GM12874 (cell line): ENCODE results near the gene DPH2.

Experiments used
- CTCF ChIP-seq: IDR thresholded peaks from 2 replicates; pipeline ENCODE4 v1.5.1; 2011; ENCODE audit warnings: low read depth, mild to moderate bottlenecking, control low read depth, low read length, moderate library complexity; ENCODE audit not compliant: insufficient read depth

The DPH2 gene

GRCh38 chr1:43977376-43978263 lies 7.8 kb downstream of the DPH2 start:
- no peak for TF ChIP-seq CTCF

GRCh38 chr1:43978264-43978550 lies 8.4 kb downstream of the DPH2 start:
- TF ChIP-seq CTCF = no peak

GRCh38 chr1:43978551-43979260 lies 8.9 kb downstream of the DPH2 start, which contains the start of gene B4GALT2:
TSS of gene B4GALT2 (plus strand) at chr1:43979210. CDS start at chr1:43981161, 1,951 bp downstream.
- no peak for TF ChIP-seq CTCF

- no peak for TF ChIP-seq CTCF
Observed at GRCh38 chr1:43979261-43979527, 9.4 kb downstream of the DPH2 start.

- no peak for TF ChIP-seq CTCF
Observed at GRCh38 chr1:43979528-43980254, 9.9 kb downstream of the DPH2 start.

GRCh38 chr1:43980255-43981134 lies 10.7 kb downstream of the DPH2 start:
- TF ChIP-seq CTCF = no peak
